Ramos (cell line): ENCODE measurements around the gene IL1A.

ENCODE experiments used
- in situ Hi-C: fragments of 300-500 bp; cut with MboI; formaldehyde crosslinking; loops from one replicate; pipeline ENCODE4 v1.14.3; 2022; ENCODE audit warnings: low sequenced_read_pairs; ENCODE audit not compliant: unreplicated experiment

The IL1A gene

GRCh38 chr2:112818094-112818902, 34.0 kb upstream of the IL1A start:
- in situ Hi-C loops = no loop called here

GRCh38 chr2:112817082-112817689, 32.9 kb upstream of the IL1A start:
- in situ Hi-C loops = no loop called here

GRCh38 chr2:112814278-112814677, 30.0 kb upstream of the IL1A start:
- in situ Hi-C loops = no loop called here

- in situ Hi-C loops = no loop called here
These were observed 29.1 kb upstream of the IL1A start for GRCh38 chr2:112813280-112813966.

- in situ Hi-C loops = no loop called here
These were observed 28.3 kb upstream of the IL1A start for GRCh38 chr2:112812318-112813267.

- in situ Hi-C loops = no loop called here
These were observed 27.6 kb upstream of the IL1A start for GRCh38 chr2:112811841-112812306.

GRCh38 chr2:112811276-112811831, 27.1 kb upstream of the IL1A start:
- in situ Hi-C loops = no loop called here

GRCh38 chr2:112809112-112809511, 24.8 kb upstream of the IL1A start:
- in situ Hi-C loops = no loop called here

- in situ Hi-C loops = no loop called here
These were observed 23.0 kb upstream of the IL1A start for GRCh38 chr2:112807233-112807807.

GRCh38 chr2:112805542-112805941, 21.2 kb upstream of the IL1A start:
- in situ Hi-C loops = no loop called here

GRCh38 chr2:112803691-112804521, 19.6 kb upstream of the IL1A start:
- in situ Hi-C loops = no loop called here

GRCh38 chr2:112800881-112801583, 16.7 kb upstream of the IL1A start:
- in situ Hi-C loops = no loop called here

GRCh38 chr2:112798979-112799975, 15.0 kb upstream of the IL1A start:
- in situ Hi-C loops = no loop called here

GRCh38 chr2:112796486-112796885, 12.2 kb upstream of the IL1A start:
- in situ Hi-C loops = no loop called here

- in situ Hi-C loops = no loop called here
These were observed 11.5 kb upstream of the IL1A start for GRCh38 chr2:112795774-112796173.

GRCh38 chr2:112794841-112795240, 10.5 kb upstream of the IL1A start:
- in situ Hi-C loops = no loop called here
